Measurements from ENCODE around the gene SMIM26.
"Not testable (repeated sequence)": the region's sequence is repeated elsewhere in the genome, so short reads cannot be mapped to it uniquely, and the experiment has no call there.

SMIM26 gene

GRCh38 chr20:18566892-18567738 lies at the start of gene SMIM26:
Gene SMIM26, plus strand, starts transcription at chr20:18567432. Its CDS starts 47 bp downstream, at chr20:18567479.
- H3K4me3 Mint-ChIP-seq: peak within 1 kb of the TSS; percentile 97
- no peaks in the 10 kb centered on the region for H3K9me3 Mint-ChIP-seq
- H3K27me3 Mint-ChIP-seq (ENCODE audit: low read depth): no peaks in the 10 kb centered on the region
- H3K4me1 Mint-ChIP-seq (ENCODE audit: low read depth): peaks cover 15% of the 10 kb centered on the region
- H3K36me3 Mint-ChIP-seq (ENCODE audit: low read depth): peaks cover 30% of the 10 kb centered on the region
- peak within 1 kb of the TSS; percentile 97 for H3K27ac Mint-ChIP-seq

GRCh38 chr20:18522066-18522465 lies 45.2 kb upstream of the SMIM26 start:
- not testable (repeated sequence) for H3K27ac Mint-ChIP-seq; H3K27me3 Mint-ChIP-seq (ENCODE audit: low read depth); H3K4me1 Mint-ChIP-seq (ENCODE audit: low read depth); H3K9me3 Mint-ChIP-seq; H3K4me3 Mint-ChIP-seq
- H3K36me3 Mint-ChIP-seq (ENCODE audit: low read depth): peaks cover 18% of the 10 kb centered on the region

GRCh38 chr20:18523066-18523465 lies 44.2 kb upstream of the SMIM26 start:
- Mint-ChIP-seq H3K27ac (peak overlapping the region; percentile 26), H3K9me3 (no peaks in the 10 kb centered on the region), H3K4me3 (no peak overlapping the region), H3K36me3 (ENCODE audit: low read depth) (peaks cover 22% of the 10 kb centered on the region), H3K27me3 (ENCODE audit: low read depth) (no peaks in the 10 kb centered on the region), H3K4me1 (ENCODE audit: low read depth) (peaks cover 3% of the 10 kb centered on the region)

- Mint-ChIP-seq H3K27me3 (ENCODE audit: low read depth) (no peaks in the 10 kb centered on the region), H3K4me3 (no peak overlapping the region), H3K27ac (no peak overlapping the region), H3K4me1 (ENCODE audit: low read depth) (peaks cover 3% of the 10 kb centered on the region), H3K9me3 (no peaks in the 10 kb centered on the region), H3K36me3 (ENCODE audit: low read depth) (peaks cover 37% of the 10 kb centered on the region)
Observed at GRCh38 chr20:18524646-18525045, 42.6 kb upstream of the SMIM26 start.

- not testable (repeated sequence) for H3K9me3 Mint-ChIP-seq; H3K27ac Mint-ChIP-seq; H3K27me3 Mint-ChIP-seq (ENCODE audit: low read depth); H3K4me3 Mint-ChIP-seq; H3K4me1 Mint-ChIP-seq (ENCODE audit: low read depth)
- peaks cover 52% of the 10 kb centered on the region for H3K36me3 Mint-ChIP-seq (ENCODE audit: low read depth)
Observed at GRCh38 chr20:18526761-18527160, 40.5 kb upstream of the SMIM26 start.

- Mint-ChIP-seq H3K9me3 (no peaks in the 10 kb centered on the region), H3K27ac (no peak overlapping the region), H3K4me3 (no peak overlapping the region), H3K36me3 (ENCODE audit: low read depth) (peaks cover 58% of the 10 kb centered on the region), H3K27me3 (ENCODE audit: low read depth) (no peaks in the 10 kb centered on the region), H3K4me1 (ENCODE audit: low read depth) (peaks cover 3% of the 10 kb centered on the region)
Observed at GRCh38 chr20:18527339-18527738, 39.9 kb upstream of the SMIM26 start.

- Mint-ChIP-seq H3K4me3 (no peak overlapping the region), H3K36me3 (ENCODE audit: low read depth) (peaks cover 62% of the 10 kb centered on the region), H3K27me3 (ENCODE audit: low read depth) (no peaks in the 10 kb centered on the region), H3K4me1 (ENCODE audit: low read depth) (peaks cover 3% of the 10 kb centered on the region), H3K9me3 (no peaks in the 10 kb centered on the region), H3K27ac (no peak overlapping the region)
Observed at GRCh38 chr20:18527836-18528235, 39.4 kb upstream of the SMIM26 start.

- H3K27ac Mint-ChIP-seq: no peak overlapping the region
- peaks cover 61% of the 10 kb centered on the region for H3K36me3 Mint-ChIP-seq (ENCODE audit: low read depth)
- H3K27me3 Mint-ChIP-seq (ENCODE audit: low read depth): no peaks in the 10 kb centered on the region
- no peaks in the 10 kb centered on the region for H3K9me3 Mint-ChIP-seq
- peaks cover 1% of the 10 kb centered on the region for H3K4me1 Mint-ChIP-seq (ENCODE audit: low read depth)
- H3K4me3 Mint-ChIP-seq: no peak overlapping the region
Observed at GRCh38 chr20:18529041-18529440, 38.2 kb upstream of the SMIM26 start.

GRCh38 chr20:18532626-18533025 lies 34.6 kb upstream of the SMIM26 start:
- H3K36me3 Mint-ChIP-seq (ENCODE audit: low read depth): peaks cover 67% of the 10 kb centered on the region
- H3K27ac Mint-ChIP-seq: no peak overlapping the region
- no peaks in the 10 kb centered on the region for H3K4me1 Mint-ChIP-seq (ENCODE audit: low read depth)
- H3K4me3 Mint-ChIP-seq: no peak overlapping the region
- H3K27me3 Mint-ChIP-seq (ENCODE audit: low read depth): no peaks in the 10 kb centered on the region
- H3K9me3 Mint-ChIP-seq: no peaks in the 10 kb centered on the region

GRCh38 chr20:18533491-18533890 lies 33.7 kb upstream of the SMIM26 start:
- H3K4me1 Mint-ChIP-seq (ENCODE audit: low read depth): no peaks in the 10 kb centered on the region
- no peaks in the 10 kb centered on the region for H3K27me3 Mint-ChIP-seq (ENCODE audit: low read depth)
- peaks cover 65% of the 10 kb centered on the region for H3K36me3 Mint-ChIP-seq (ENCODE audit: low read depth)
- no peaks in the 10 kb centered on the region for H3K9me3 Mint-ChIP-seq
- H3K4me3 Mint-ChIP-seq: no peak overlapping the region
- H3K27ac Mint-ChIP-seq: no peak overlapping the region

GRCh38 chr20:18533978-18534644 lies 33.1 kb upstream of the SMIM26 start:
- H3K4me1 Mint-ChIP-seq (ENCODE audit: low read depth): no peaks in the 10 kb centered on the region
- H3K27ac Mint-ChIP-seq: no peak overlapping the region
- peaks cover 58% of the 10 kb centered on the region for H3K36me3 Mint-ChIP-seq (ENCODE audit: low read depth)
- no peak overlapping the region for H3K4me3 Mint-ChIP-seq
- H3K27me3 Mint-ChIP-seq (ENCODE audit: low read depth): no peaks in the 10 kb centered on the region
- H3K9me3 Mint-ChIP-seq: no peaks in the 10 kb centered on the region

- H3K36me3 Mint-ChIP-seq (ENCODE audit: low read depth): peaks cover 47% of the 10 kb centered on the region
- peaks cover 3% of the 10 kb centered on the region for H3K4me1 Mint-ChIP-seq (ENCODE audit: low read depth)
- no peaks in the 10 kb centered on the region for H3K27me3 Mint-ChIP-seq (ENCODE audit: low read depth)
- no peak overlapping the region for H3K27ac Mint-ChIP-seq
- no peak overlapping the region for H3K4me3 Mint-ChIP-seq
- H3K9me3 Mint-ChIP-seq: no peaks in the 10 kb centered on the region
Observed at GRCh38 chr20:18537651-18538050, 29.6 kb upstream of the SMIM26 start.

- no peak overlapping the region for H3K4me3 Mint-ChIP-seq
- no peak overlapping the region for H3K27ac Mint-ChIP-seq
- no peaks in the 10 kb centered on the region for H3K27me3 Mint-ChIP-seq (ENCODE audit: low read depth)
- H3K36me3 Mint-ChIP-seq (ENCODE audit: low read depth): peaks cover 60% of the 10 kb centered on the region
- H3K9me3 Mint-ChIP-seq: no peaks in the 10 kb centered on the region
- peaks cover 6% of the 10 kb centered on the region for H3K4me1 Mint-ChIP-seq (ENCODE audit: low read depth)
Observed at GRCh38 chr20:18541741-18542140, 25.5 kb upstream of the SMIM26 start.

GRCh38 chr20:18543216-18543615 lies 24.0 kb upstream of the SMIM26 start:
- H3K36me3 Mint-ChIP-seq (ENCODE audit: low read depth): peaks cover 58% of the 10 kb centered on the region
- no peaks in the 10 kb centered on the region for H3K9me3 Mint-ChIP-seq
- peaks cover 6% of the 10 kb centered on the region for H3K4me1 Mint-ChIP-seq (ENCODE audit: low read depth)
- H3K27me3 Mint-ChIP-seq (ENCODE audit: low read depth): no peaks in the 10 kb centered on the region
- no peak overlapping the region for H3K4me3 Mint-ChIP-seq
- no peak overlapping the region for H3K27ac Mint-ChIP-seq

GRCh38 chr20:18543932-18544331 lies 23.3 kb upstream of the SMIM26 start:
- no peaks in the 10 kb centered on the region for H3K9me3 Mint-ChIP-seq
- H3K27me3 Mint-ChIP-seq (ENCODE audit: low read depth): no peaks in the 10 kb centered on the region
- peaks cover 6% of the 10 kb centered on the region for H3K4me1 Mint-ChIP-seq (ENCODE audit: low read depth)
- no peak overlapping the region for H3K4me3 Mint-ChIP-seq
- H3K36me3 Mint-ChIP-seq (ENCODE audit: low read depth): peaks cover 62% of the 10 kb centered on the region
- no peak overlapping the region for H3K27ac Mint-ChIP-seq

Measured in T-helper 1 cell treated with Interleukin-12 subunit alpha and Interleukin-12 subunit beta and Interleukin-4 antibody, amounts not matched to agents 30 μg/mL and 1 μg/mL, for 36 hours (primary cell).